Nephron (organoid): ENCODE measurements around the gene ARSG.
A peak's percentile ranks its signal among the peaks of the same experiment; 100 is the strongest.

Source experiments
- H3K27ac Mint-ChIP-seq, 3 experiments: 2 replicates each; pipeline ENCODE4 v1.8.0; 2020; ENCODE audit warnings: mixed read lengths in 3 of 3, mild to moderate bottlenecking in 2 of 3, moderate library complexity in 1 of 3
- H3K27me3 Mint-ChIP-seq: 2 replicates; pipeline ENCODE4 v1.8.0; 2021; ENCODE audit warnings: low read depth, mild to moderate bottlenecking, moderate library complexity, mixed read lengths
- H3K36me3 Mint-ChIP-seq: 2 replicates; pipeline ENCODE4 v1.8.0; 2020; ENCODE audit warnings: low read depth, mixed read lengths
- H3K4me1 Mint-ChIP-seq: 2 replicates; pipeline ENCODE4 v1.8.0; 2020; ENCODE audit warnings: mixed read lengths
- H3K4me3 Mint-ChIP-seq, 3 experiments: 2 replicates each; pipeline ENCODE4 v1.8.0; 2020; ENCODE audit warnings: mild to moderate bottlenecking in 3 of 3, mixed read lengths in 3 of 3, moderate library complexity in 2 of 3
- H3K9me3 Mint-ChIP-seq: 2 replicates; pipeline ENCODE4 v1.8.0; 2020; ENCODE audit warnings: mixed read lengths
- CTCF ChIP-seq, 3 experiments: fragments of 200-600 bp; sonication (generic); IDR thresholded peaks; one replicate each; pipeline ENCODE4 v1.5.0; 2021; ENCODE audit warnings: antibody characterized with exemption in 3 of 3; ENCODE audit not compliant: unreplicated experiment in 3 of 3

Gene ARSG

GRCh38 chr17:68457168-68457538 is 165.9 kb downstream of the ARSG start, which contains the start of gene WIPI1:
TSS of gene WIPI1 (minus strand) at chr17:68457496. CDS start at chr17:68457421, 75 bp downstream.
- no peaks in the 10 kb centered on the region for H3K36me3 Mint-ChIP-seq
- no peaks in the 10 kb centered on the region for H3K9me3 Mint-ChIP-seq
- peaks cover 59% of the 10 kb centered on the region for H3K4me1 Mint-ChIP-seq
- peak within 1 kb of the TSS; percentile 94 to 99 (median 99) for H3K4me3 Mint-ChIP-seq
- TF ChIP-seq CTCF (IDR thresholded peaks at IDR 0.05; ENCODE audit: unreplicated experiment in 3 of 3), result no peak
- H3K27ac Mint-ChIP-seq, result peak within 1 kb of the TSS; percentile 89 to 95 (median 90)
- H3K27me3 Mint-ChIP-seq, result peaks cover 4% of the 10 kb centered on the region

DNA sequence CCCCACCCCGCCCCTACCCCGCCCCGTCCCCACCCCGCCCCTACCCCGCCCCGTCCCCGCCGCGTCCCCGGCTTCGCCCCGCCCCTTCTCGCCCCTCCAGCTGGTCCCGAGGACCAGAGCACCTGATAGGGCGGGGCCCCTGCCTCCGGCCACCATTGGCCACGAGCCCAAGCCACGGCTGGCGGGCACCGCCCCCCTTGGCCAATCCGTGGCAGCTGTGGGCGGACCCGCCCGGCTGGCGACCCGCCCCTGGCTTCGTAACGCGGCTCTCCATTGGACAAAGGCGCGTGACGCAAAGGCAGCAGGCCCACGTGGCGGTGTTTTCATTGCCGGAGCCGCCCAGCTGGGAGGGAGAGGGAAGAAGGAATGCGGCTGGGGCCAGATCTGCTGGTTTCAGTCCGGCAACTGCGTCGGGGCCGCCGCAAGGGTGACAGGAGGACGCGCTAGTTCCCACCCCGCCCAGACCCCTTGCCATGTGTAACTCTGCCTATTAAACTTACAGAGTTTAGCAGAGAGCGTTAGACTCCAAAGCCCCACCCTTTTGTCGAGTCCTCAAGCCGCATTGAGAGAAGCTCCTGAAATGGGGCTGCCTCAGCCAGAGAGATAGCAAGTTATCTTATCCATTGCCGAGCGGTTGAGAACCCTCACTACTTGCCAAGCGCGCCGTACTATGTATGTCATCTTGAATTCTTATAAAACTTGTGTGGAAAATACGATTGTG is 166.4 kb downstream of the ARSG start:
- H3K27ac Mint-ChIP-seq, result peak overlapping the region; percentile 23 to 73 (median 58)
- H3K4me1 Mint-ChIP-seq, result peaks cover 63% of the 10 kb centered on the region
- H3K36me3 Mint-ChIP-seq, result no peaks in the 10 kb centered on the region
- no peak for TF ChIP-seq CTCF (IDR thresholded peaks at IDR 0.05; ENCODE audit: unreplicated experiment in 3 of 3)
- peak overlapping the region; percentile 82 to 88 (median 85) for H3K4me3 Mint-ChIP-seq
- no peaks in the 10 kb centered on the region for H3K9me3 Mint-ChIP-seq
- H3K27me3 Mint-ChIP-seq, result peaks cover 4% of the 10 kb centered on the region

DNA sequence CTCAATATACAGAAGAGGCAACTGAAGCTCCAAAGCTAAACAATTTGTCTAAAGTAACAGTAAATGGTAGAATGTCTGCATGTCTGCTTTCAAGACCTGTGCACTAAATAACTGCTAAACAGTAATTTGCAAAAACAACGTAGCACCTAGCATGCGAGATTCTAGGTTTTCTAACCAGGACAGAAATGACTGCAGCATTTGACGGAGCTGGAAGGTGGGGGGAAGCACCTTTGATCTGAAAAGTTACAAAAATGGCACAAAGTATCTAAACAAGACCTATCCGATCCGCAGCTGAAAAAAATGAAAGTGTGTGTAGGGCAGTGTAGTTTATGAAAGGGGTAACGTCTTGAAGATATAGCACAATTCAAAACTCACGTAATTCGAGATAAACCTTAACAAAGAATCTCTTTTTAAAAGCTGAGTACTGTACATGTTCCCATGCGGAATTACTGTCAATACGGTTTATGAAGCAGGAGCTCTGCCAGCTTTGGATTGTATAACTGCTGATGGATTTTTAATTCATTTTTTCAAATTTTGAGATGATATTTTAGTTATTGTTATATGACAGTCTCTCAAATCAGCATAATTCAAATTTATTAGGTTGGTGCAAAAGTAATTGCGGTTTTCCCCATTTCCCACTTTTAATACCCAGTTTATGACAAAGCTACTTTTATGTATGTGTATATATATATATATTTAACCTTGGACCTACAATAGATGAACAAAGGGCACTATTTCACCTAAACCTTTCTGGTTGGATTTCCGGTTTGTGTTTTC is 167.2 kb downstream of the ARSG start:
- H3K27ac Mint-ChIP-seq, result peak overlapping the region; percentile 23 to 73 (median 58)
- no peaks in the 10 kb centered on the region for H3K36me3 Mint-ChIP-seq
- no peak for TF ChIP-seq CTCF (IDR thresholded peaks at IDR 0.05; ENCODE audit: unreplicated experiment in 3 of 3)
- no peaks in the 10 kb centered on the region for H3K9me3 Mint-ChIP-seq
- H3K4me3 Mint-ChIP-seq, result peak overlapping the region; percentile 82 to 88 (median 85)
- peaks cover 65% of the 10 kb centered on the region for H3K4me1 Mint-ChIP-seq
- H3K27me3 Mint-ChIP-seq, result peaks cover 4% of the 10 kb centered on the region

DNA sequence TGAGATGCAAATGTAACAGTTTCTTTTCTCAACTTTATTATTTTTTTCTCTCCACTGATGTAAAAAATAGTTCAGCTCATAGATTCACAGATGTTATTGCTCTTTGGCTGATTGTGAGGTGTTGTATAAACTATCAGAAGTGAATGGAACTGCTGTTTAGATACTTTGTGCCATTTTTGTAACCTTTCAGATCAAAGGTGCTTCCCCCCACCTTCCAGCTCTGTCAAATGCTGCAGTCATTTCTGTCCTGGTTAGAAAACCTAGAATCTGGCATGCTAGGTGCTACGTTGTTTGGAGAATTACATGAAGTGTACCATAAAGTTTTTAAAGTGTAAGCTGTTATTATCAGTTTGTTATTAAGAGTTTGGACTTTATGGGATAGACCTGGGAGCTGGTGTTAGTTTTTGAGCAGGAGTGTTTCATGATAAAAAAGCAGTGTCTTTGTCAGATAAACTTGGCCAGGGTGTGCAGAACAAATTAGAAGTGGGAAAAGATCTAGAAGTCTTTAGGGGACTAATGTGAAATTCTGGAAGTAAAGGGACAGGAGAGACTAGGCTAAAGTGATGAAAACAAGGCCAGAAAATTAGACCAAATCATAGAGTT is 167.8 kb downstream of the ARSG start:
- no peaks in the 10 kb centered on the region for H3K36me3 Mint-ChIP-seq
- no peak overlapping the region for H3K27ac Mint-ChIP-seq
- H3K4me1 Mint-ChIP-seq, result peaks cover 60% of the 10 kb centered on the region
- H3K27me3 Mint-ChIP-seq, result peaks cover 4% of the 10 kb centered on the region
- TF ChIP-seq CTCF (IDR thresholded peaks at IDR 0.05; ENCODE audit: unreplicated experiment in 3 of 3), result no peak
- peak overlapping the region; percentile 1 to 12 (median 2) for H3K4me3 Mint-ChIP-seq
- no peaks in the 10 kb centered on the region for H3K9me3 Mint-ChIP-seq

DNA sequence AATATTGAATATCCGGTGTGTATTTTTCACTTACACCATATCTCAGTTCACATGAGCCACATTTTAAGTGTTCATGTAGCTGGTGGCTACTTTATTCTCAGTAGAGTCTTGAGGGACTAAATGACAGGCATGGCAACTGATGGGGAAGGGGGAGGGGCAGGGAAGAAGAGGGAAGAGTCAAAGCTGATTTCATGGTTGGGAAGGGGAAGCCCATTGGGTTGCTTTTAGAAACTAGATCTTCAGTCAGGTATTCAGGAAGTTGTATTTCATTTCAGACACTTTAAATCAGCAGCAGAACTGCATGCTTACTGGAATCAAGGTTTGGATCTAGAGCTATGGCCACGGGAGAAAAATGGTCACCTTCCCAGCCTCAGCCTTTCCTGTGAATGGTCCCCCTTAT is 168.9 kb downstream of the ARSG start:
- Mint-ChIP-seq H3K27me3 (peaks cover 4% of the 10 kb centered on the region), H3K4me1 (peaks cover 54% of the 10 kb centered on the region), H3K27ac (no peak overlapping the region), H3K4me3 (peak overlapping the region in 1 of 3 experiments; percentile 5), H3K36me3 (no peaks in the 10 kb centered on the region), H3K9me3 (no peaks in the 10 kb centered on the region)
- no peak for TF ChIP-seq CTCF (IDR thresholded peaks at IDR 0.05; ENCODE audit: unreplicated experiment in 3 of 3)
